HCT116 (cell line): ENCODE data around the gene ZNF396. TPM values are rescaled to one million over a fixed set of nuclear protein-coding genes. Genes with fewer than 3 reads are reported as not detected.

Experiments
- ATAC-seq: fragments of 200-7000 bp; cut with Tn5 transposase; 2 replicates; pipeline ENCODE4 v1.9.1; 2020; ENCODE audit warnings: mild to moderate bottlenecking, moderate library complexity
- BruUV-seq: library from RNA; stranded (reverse); fragments of 400-500 nt; replicated peaks from 2 replicates; lab custom pipeline; 2021; lab: Mats Ljungman, UMichigan
- CTCF ChIA-PET: fragments of 300-600 bp; sonication (Branson Sonifier 250); formaldehyde crosslinking; loops from one replicate; lab custom pipeline; 2021; ENCODE audit warnings: antibody characterized with exemption; lab: Charles Lee
- POLR2A ChIA-PET: fragments of 300-600, 350-600 bp; sonication (Branson Sonifier 250); formaldehyde crosslinking; loops from one replicate; lab custom pipeline; 2021; ENCODE audit warnings: antibody characterized with exemption; lab: Charles Lee
- RAD21 ChIA-PET, 2 experiments: fragments of 300-600 bp; sonication (Branson Sonifier 250); formaldehyde crosslinking; loops; one replicate each; lab custom pipeline; 2023; ENCODE audit warnings: low total read pairs in 2 of 2; ENCODE audit not compliant: uncharacterized antibody in 2 of 2, unreplicated experiment in 2 of 2, low non-redundant PET in 1 of 2; lab: Charles Lee
- DNase-seq: peaks from one replicate; pipeline ENCODE4 v3.0.0-alpha.2; 2010; ENCODE audit warnings: low read depth, low spot score
- H2AFZ ChIP-seq: fragments of 200-600 bp; shearing (Covaris generic), sonication (generic); 2 replicates; pipeline ENCODE4 v1.6.1; 2017; ENCODE audit warnings: low read depth, mixed run types, mixed read lengths, antibody characterized with exemption, low read length; ENCODE audit not compliant: poor library complexity, severe bottlenecking
- H3K27ac ChIP-seq: 2 replicates; pipeline ENCODE4 v1.5.1; 2012; ENCODE audit warnings: low read depth, low read length
- H3K27me3 ChIP-seq: fragments of 200-600 bp; sonication (generic); 2 replicates; pipeline ENCODE4 v1.6.1; 2016; ENCODE audit warnings: mixed run types, low read length, mixed read lengths; ENCODE audit not compliant: insufficient read depth
- H3K36me3 ChIP-seq, 2 experiments: fragments of 200-500 bp in 1 of 2; fragments of 200-600 bp in 1 of 2; sonication (Bioruptor generic) in 1 of 2; sonication (generic) in 1 of 2; 2 replicates each; pipeline versions ENCODE4 v1.5.1 to v1.6.1; 2014 to 2016; ENCODE audit warnings: low read length in 2 of 2, inconsistent platforms in 1 of 2, mixed read lengths in 1 of 2, mixed run types in 1 of 2; ENCODE audit not compliant: insufficient read depth in 2 of 2, control insufficient read depth in 1 of 2
- H3K4me1 ChIP-seq, 2 experiments: fragments of 200-600 bp in 1 of 2; sonication (generic) in 1 of 2; 2 replicates each; pipeline versions ENCODE4 v1.5.1 to v1.6.1; 2012 to 2017; ENCODE audit warnings: low read length in 2 of 2, inconsistent platforms in 1 of 2, mild to moderate bottlenecking in 1 of 2, mixed read lengths in 1 of 2, mixed run types in 1 of 2, moderate library complexity in 1 of 2; ENCODE audit not compliant: insufficient read depth in 2 of 2, control insufficient read depth in 1 of 2
- H3K4me2 ChIP-seq: fragments of 200-600 bp; sonication (generic); 2 replicates; pipeline ENCODE4 v1.6.1; 2017; ENCODE audit warnings: mixed run types, low read length, mixed read lengths
- H3K4me3 ChIP-seq, 2 experiments: fragments of 200-600 bp in 1 of 2; sonication (generic) in 1 of 2; replicated peaks in 1 of 2; 2 replicates each; pipeline ENCODE4 v1.5.1; 2011 to 2016; ENCODE audit warnings: low read length in 2 of 2, control low read depth in 1 of 2, low read depth in 1 of 2, mild to moderate bottlenecking in 1 of 2, mixed read lengths in 1 of 2, mixed run types in 1 of 2
- H3K79me2 ChIP-seq: fragments of 200-600 bp; sonication (generic); 2 replicates; pipeline ENCODE4 v1.6.1; 2017; ENCODE audit warnings: mild to moderate bottlenecking, mixed run types, low read length, moderate library complexity, mixed read lengths; ENCODE audit not compliant: insufficient read depth
- H3K9ac ChIP-seq: fragments of 200-600 bp; sonication (generic); 2 replicates; pipeline ENCODE4 v1.6.1; 2016; ENCODE audit warnings: low read length, mixed read lengths
- H3K9me2 ChIP-seq: fragments of 200-600 bp; sonication (generic), shearing (Covaris generic); 2 replicates; pipeline ENCODE4 v1.6.1; 2017; ENCODE audit warnings: mixed run types, mild to moderate bottlenecking, moderate library complexity; ENCODE audit not compliant: insufficient read depth
- H3K9me3 ChIP-seq, 2 experiments: fragments of 200-500 bp in 1 of 2; fragments of 200-600 bp in 1 of 2; sonication (Bioruptor generic) in 1 of 2; sonication (generic) in 1 of 2; 2 replicates each; pipeline ENCODE4 v1.6.1; 2014 to 2017; ENCODE audit warnings: low read length in 2 of 2, mixed read lengths in 2 of 2, inconsistent platforms in 1 of 2, low read depth in 1 of 2, mild to moderate bottlenecking in 1 of 2, mixed run types in 1 of 2, moderate library complexity in 1 of 2; ENCODE audit not compliant: control insufficient read depth in 1 of 2, insufficient read depth in 1 of 2
- H4K20me1 ChIP-seq: fragments of 200-600 bp; sonication (generic), shearing (Covaris generic); 2 replicates; pipeline ENCODE4 v1.6.1; 2017; ENCODE audit warnings: mixed run types, mild to moderate bottlenecking, moderate library complexity; ENCODE audit not compliant: insufficient read depth
- CTCF ChIP-seq, 3 experiments: fragments of 200-600 bp in 1 of 3; sonication (generic) in 1 of 3; IDR thresholded peaks in 2 of 3; conservative IDR thresholded peaks in 1 of 3; 2 replicates each; pipeline ENCODE4 v1.5.1; 2012 to 2017; ENCODE audit warnings: low read depth in 2 of 3, low read length in 2 of 3, antibody characterized with exemption in 1 of 3, borderline replicate concordance in 1 of 3, control low read depth in 1 of 3, mild to moderate bottlenecking in 1 of 3, mixed read lengths in 1 of 3, mixed run types in 1 of 3, moderate library complexity in 1 of 3; ENCODE audit not compliant: insufficient read depth in 1 of 3
- ELF1 ChIP-seq: IDR thresholded peaks from 2 replicates; pipeline ENCODE4 v1.6.1; 2012; ENCODE audit warnings: low read depth, borderline replicate concordance
- RAD21 ChIP-seq: IDR thresholded peaks from 2 replicates; pipeline ENCODE4 v1.6.1; 2012; ENCODE audit warnings: low read depth, mild to moderate bottlenecking
- REST ChIP-seq: IDR thresholded peaks from 2 replicates; pipeline ENCODE4 v1.6.1; 2012; ENCODE audit warnings: low read depth
- intact Hi-C: fragments of 100-400 bp; cut with micrococcal nuclease; formaldehyde crosslinking; loops from 2 replicates; pipeline ENCODE4 v1.10.0; 2022
- total RNA-seq: library from RNA; stranded (reverse); gene quantifications from one replicate; pipeline ENCODE4 v1.2.1, GENCODE V29; 2021; ENCODE audit not compliant: unreplicated experiment

The ZNF396 gene
- total RNA-seq, 1 experiment from 2014 or later: 1.3 TPM

- Histone ChIP-seq H4K20me1 (no peaks in the 10 kb centered on the region), H3K27ac (no peak overlapping the region), H3K27me3 (no peaks in the 10 kb centered on the region), H3K36me3 (no peaks in the 10 kb centered on the region), H3K79me2 (no peaks in the 10 kb centered on the region), H3K4me2 (no peak overlapping the region), H3K4me1 (peaks cover 0 to 10% of the 10 kb centered on the region in 2 experiments; a peak in 1 of 4 replicates), H3K9me3 (no peaks in the 10 kb centered on the region), H3K4me3 (no peak overlapping the region)
- RAD21 ChIA-PET: no interaction called here
- intact Hi-C loops: loop anchor here (5.0 to 10.0 kb wide), 6 partner anchors 89 to 547 kb away; partner anchors contain the start of genes GALNT1 and INO80C
- ATAC-seq: peak; percentile 92
- TF ChIP-seq REST (no peak), CTCF (IDR thresholded peaks at IDR 0.05 in 2 of 3, conservative IDR thresholded peaks at IDR 0.05 in 1 of 3; ENCODE audit: borderline replicate concordance in 1 of 3, insufficient read depth in 1 of 3, low read depth in 2 of 3, low read length in 2 of 3) (peak; percentile 63 to 80 (median 66); a peak in 5 of 6 replicates), ELF1 (no peak), RAD21 (peak; percentile 91)
- TF ChIP-seq, all 23 proteins: peak for 2
- Histone ChIP-seq H2AFZ (peak overlapping the region; percentile 86), H3K9me2 (no peaks in the 10 kb centered on the region), H3K9ac (no peak overlapping the region)
- ChIA-PET CTCF (interaction anchor here (0.9 to 1.5 kb wide), 6 partner anchors 10 to 104 kb away, joined by 3 to 11 read pairs (median 6); no protein-coding TSS in a partner anchor), POLR2A (no interaction called here)
- BruUV-seq: no TSS peak
- DNase-seq: peak; percentile 63
Observed at GRCh38 chr18:35407871-35408481, 30.8 kb upstream of the ZNF396 start.
